Trophoblast cell (in vitro differentiated cells and primary cell): ENCODE results near the gene SYNGR3.

Source experiments
- DNase-seq, 2 donors: peaks; one replicate each; pipeline ENCODE4 v3.0.0-alpha.2; 2016
- H2AFZ ChIP-seq: 2 replicates; pipeline ENCODE4 v1.6.1; 2013; ENCODE audit warnings: low read length, moderate library complexity, mild to moderate bottlenecking; ENCODE audit not compliant: insufficient read depth, poor library complexity
- H2AK5ac ChIP-seq: 2 replicates; pipeline ENCODE4 v1.6.1; 2013; ENCODE audit warnings: mild to moderate bottlenecking, low read length
- H2BK120ac ChIP-seq: 2 replicates; pipeline ENCODE4 v1.6.1; 2013; ENCODE audit warnings: low read length, mild to moderate bottlenecking, moderate library complexity; ENCODE audit not compliant: insufficient read depth, poor library complexity
- H2BK12ac ChIP-seq: 2 replicates; pipeline ENCODE4 v1.6.1; 2013; ENCODE audit warnings: mild to moderate bottlenecking, low read length, moderate library complexity
- H2BK5ac ChIP-seq: 2 replicates; pipeline ENCODE4 v1.6.1; 2013; ENCODE audit warnings: low read length, low read depth, moderate library complexity, mild to moderate bottlenecking; ENCODE audit not compliant: poor library complexity
- H3K14ac ChIP-seq: 2 replicates; pipeline ENCODE4 v1.6.1; 2013; ENCODE audit warnings: mild to moderate bottlenecking, low read length
- H3K18ac ChIP-seq: 2 replicates; pipeline ENCODE4 v1.6.1; 2013; ENCODE audit warnings: mild to moderate bottlenecking, low read length
- H3K23ac ChIP-seq: 2 replicates; pipeline ENCODE4 v1.6.1; 2013; ENCODE audit warnings: low read length
- H3K27ac ChIP-seq: 2 replicates; pipeline ENCODE4 v1.5.1; 2013; ENCODE audit warnings: low read depth, mild to moderate bottlenecking, inconsistent platforms, low read length, moderate library complexity
- H3K27me3 ChIP-seq: 2 replicates; pipeline ENCODE4 v1.6.1; 2013; ENCODE audit warnings: inconsistent platforms, mild to moderate bottlenecking, low read length, moderate library complexity; ENCODE audit not compliant: insufficient read depth
- H3K36me3 ChIP-seq, 2 experiments: 1 replicate in 1 of 2; 2 replicates in 1 of 2; pipeline ENCODE4 v1.6.1; 2013; ENCODE audit warnings: low read length in 2 of 2, mild to moderate bottlenecking in 2 of 2, moderate library complexity in 1 of 2; ENCODE audit not compliant: insufficient read depth in 2 of 2, control insufficient read depth in 1 of 2
- H3K4ac ChIP-seq: 2 replicates; pipeline ENCODE4 v1.6.1; 2013; ENCODE audit warnings: low read depth, mild to moderate bottlenecking, low read length, moderate library complexity
- H3K4me1 ChIP-seq, 2 experiments: 1 replicate in 1 of 2; 2 replicates in 1 of 2; pipeline ENCODE4 v1.6.1; 2013; ENCODE audit warnings: low read length in 2 of 2, mild to moderate bottlenecking in 2 of 2, moderate library complexity in 1 of 2; ENCODE audit not compliant: insufficient read depth in 2 of 2, control insufficient read depth in 1 of 2
- H3K4me2 ChIP-seq: 2 replicates; pipeline ENCODE4 v1.6.1; 2013; ENCODE audit warnings: inconsistent platforms, mild to moderate bottlenecking, low read length, moderate library complexity
- H3K4me3 ChIP-seq: 2 replicates; pipeline ENCODE4 v1.5.1; 2013; ENCODE audit warnings: mild to moderate bottlenecking, low read depth, low read length, inconsistent platforms
- H3K79me1 ChIP-seq: one replicate; pipeline ENCODE4 v1.6.1; 2013; ENCODE audit warnings: low read length
- H3K79me2 ChIP-seq: 2 replicates; pipeline ENCODE4 v1.6.1; 2013; ENCODE audit warnings: low read length, mild to moderate bottlenecking; ENCODE audit not compliant: control insufficient read depth, insufficient read depth, poor library complexity
- H3K9ac ChIP-seq: 2 replicates; pipeline ENCODE4 v1.6.1; 2013; ENCODE audit warnings: mild to moderate bottlenecking, low read length
- H3K9me3 ChIP-seq: 2 replicates; pipeline ENCODE4 v1.6.1; 2013; ENCODE audit warnings: low read depth, mild to moderate bottlenecking, control low read depth, inconsistent platforms, low read length; ENCODE audit not compliant: insufficient read depth
- H4K12ac ChIP-seq: 2 replicates; pipeline ENCODE4 v1.6.1; 2013; ENCODE audit warnings: low read depth, mild to moderate bottlenecking, low read length, moderate library complexity
- H4K8ac ChIP-seq: 2 replicates; pipeline ENCODE4 v1.6.1; 2013; ENCODE audit warnings: low read depth, mild to moderate bottlenecking, low read length, moderate library complexity
- H4K91ac ChIP-seq: one replicate; pipeline ENCODE4 v1.6.1; 2013; ENCODE audit warnings: low read depth, mild to moderate bottlenecking, low read length, moderate library complexity
- WGBS: extraction: QIAGEN DNeasy Blood & Tissue Kit; methylation state at CpG from one replicate; pipeline ENCODE4 v1.1.7; 2013; ENCODE audit warnings: missing lambda C conversion rate; ENCODE audit not compliant: insufficient read length, insufficient coverage; ENCODE audit errors: extremely low coverage; 5-methylcytosine and 5-hydroxymethylcytosine counted together

Gene SYNGR3

DNA sequence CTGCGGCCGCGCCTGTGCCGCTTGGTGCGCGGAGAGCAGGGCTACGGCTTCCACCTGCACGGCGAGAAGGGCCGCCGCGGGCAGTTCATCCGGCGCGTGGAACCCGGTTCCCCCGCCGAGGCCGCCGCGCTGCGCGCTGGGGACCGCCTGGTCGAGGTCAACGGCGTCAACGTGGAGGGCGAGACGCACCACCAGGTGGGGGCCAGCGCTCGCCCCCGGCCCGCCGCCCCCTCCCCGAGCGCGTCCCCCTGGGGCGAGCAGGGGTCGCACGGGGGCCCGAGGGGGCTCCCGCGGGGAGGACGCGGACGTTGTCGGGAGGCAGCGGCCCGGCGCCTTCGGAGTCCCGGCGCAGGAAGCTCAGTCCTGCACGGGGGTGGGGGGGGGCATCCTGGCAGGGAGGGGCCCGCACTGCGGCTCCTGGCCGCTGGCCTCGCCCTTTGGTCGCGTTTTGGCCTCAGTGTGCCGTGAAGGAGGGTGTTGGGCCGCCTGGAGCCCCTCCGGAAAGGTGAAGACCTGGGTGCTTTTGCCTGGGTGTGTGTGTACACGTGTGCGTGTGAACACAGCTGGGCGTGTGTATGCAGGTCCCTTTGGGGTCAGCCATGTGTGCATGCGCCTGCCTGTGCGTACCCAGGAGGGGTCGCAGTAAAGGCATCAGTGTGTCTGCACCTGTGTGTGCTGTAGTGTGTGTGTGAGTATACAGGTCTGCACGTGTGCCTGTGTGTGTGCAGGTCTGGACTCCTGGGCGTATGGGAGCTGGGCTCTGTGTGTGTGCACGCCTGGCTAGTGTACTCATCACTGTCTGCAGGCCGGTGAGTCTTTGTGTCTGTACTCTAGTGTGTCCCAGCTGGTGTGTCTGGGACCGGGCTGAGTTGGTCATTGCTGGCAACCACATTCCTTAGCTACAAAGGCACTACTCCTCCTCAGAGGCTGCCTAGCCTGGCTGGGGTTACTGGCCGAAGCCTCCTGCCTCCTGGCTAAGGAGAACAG, 37.5 kb downstream of the SYNGR3 start:
- no peak overlapping the region for H2BK120ac ChIP-seq
- peak overlapping the region; percentile 16 for H2BK12ac ChIP-seq
- no peak overlapping the region for H2AK5ac ChIP-seq
- H3K18ac ChIP-seq, result peak overlapping the region; percentile 36
- peaks cover 5 to 8% of the 10 kb centered on the region in 2 experiments for H3K36me3 ChIP-seq
- no peak overlapping the region for H2BK5ac ChIP-seq
- peak overlapping the region; percentile 57 for H3K4me3 ChIP-seq
- peaks cover 3% of the 10 kb centered on the region for H3K9me3 ChIP-seq
- peak overlapping the region; percentile 3 for H3K23ac ChIP-seq
- peak overlapping the region; percentile 34 for H3K14ac ChIP-seq
- peak overlapping the region; percentile 77 for H3K4me2 ChIP-seq
- no peak overlapping the region for H4K12ac ChIP-seq
- H2AFZ ChIP-seq, result no peak overlapping the region
- H3K79me2 ChIP-seq, result peaks cover 3% of the 10 kb centered on the region
- no peaks in the 10 kb centered on the region for H3K27me3 ChIP-seq
- peak overlapping the region; percentile 34 for H4K91ac ChIP-seq
- WGBS, result no CpG with 5 or more reads among the region's 76 CpGs
- no peak overlapping the region for H3K4ac ChIP-seq
- no peak overlapping the region for H3K9ac ChIP-seq
- H3K79me1 ChIP-seq, result peaks cover 18% of the 10 kb centered on the region
- no peak for DNase-seq
- H3K27ac ChIP-seq, result no peak overlapping the region
- no peak overlapping the region for H4K8ac ChIP-seq
- peaks cover 17 to 24% of the 10 kb centered on the region in 2 experiments for H3K4me1 ChIP-seq

DNA sequence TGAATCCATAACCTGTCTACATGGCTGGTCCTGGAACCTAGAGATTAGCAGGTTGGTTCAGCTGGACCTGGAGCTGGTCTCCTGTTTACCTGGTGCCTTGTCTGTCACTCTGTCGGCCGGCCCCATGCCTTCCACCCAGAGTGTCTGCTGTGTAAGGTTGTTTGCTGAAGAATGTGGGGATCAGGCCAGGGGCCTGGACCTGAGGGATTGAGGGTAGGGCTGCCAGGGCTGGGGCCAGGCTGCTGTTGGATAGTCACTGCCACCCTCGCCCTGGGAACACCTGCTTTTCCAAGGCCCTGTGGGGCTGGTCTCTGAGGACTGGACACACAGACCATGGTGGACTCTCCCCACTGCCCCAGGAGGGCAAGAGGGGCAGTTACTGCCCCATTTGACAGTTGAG, 38.4 kb downstream of the SYNGR3 start:
- peak overlapping the region; percentile 10 for H3K18ac ChIP-seq
- no peak overlapping the region for H3K23ac ChIP-seq
- H3K4me1 ChIP-seq, result peaks cover 23 to 26% of the 10 kb centered on the region in 2 experiments
- no peak overlapping the region for H2BK5ac ChIP-seq
- peak overlapping the region; percentile 9 for H3K4me2 ChIP-seq
- H3K9me3 ChIP-seq, result peaks cover 3% of the 10 kb centered on the region
- no peak for DNase-seq
- H4K8ac ChIP-seq, result no peak overlapping the region
- H3K27me3 ChIP-seq, result no peaks in the 10 kb centered on the region
- no peaks in the 10 kb centered on the region for H3K79me2 ChIP-seq
- no peak overlapping the region for H3K4ac ChIP-seq
- WGBS, result no CpG with 5 or more reads among the region's 3 CpGs
- peak overlapping the region; percentile 16 for H2AK5ac ChIP-seq
- no peak overlapping the region for H3K27ac ChIP-seq
- H3K36me3 ChIP-seq, result peaks cover 5 to 8% of the 10 kb centered on the region in 2 experiments
- no peak overlapping the region for H4K91ac ChIP-seq
- no peak overlapping the region for H3K4me3 ChIP-seq
- H2BK120ac ChIP-seq, result no peak overlapping the region
- no peak overlapping the region for H2AFZ ChIP-seq
- no peak overlapping the region for H4K12ac ChIP-seq
- peak overlapping the region; percentile 34 for H3K14ac ChIP-seq
- peaks cover 16% of the 10 kb centered on the region for H3K79me1 ChIP-seq
- peak overlapping the region; percentile 16 for H2BK12ac ChIP-seq
- H3K9ac ChIP-seq, result no peak overlapping the region

DNA sequence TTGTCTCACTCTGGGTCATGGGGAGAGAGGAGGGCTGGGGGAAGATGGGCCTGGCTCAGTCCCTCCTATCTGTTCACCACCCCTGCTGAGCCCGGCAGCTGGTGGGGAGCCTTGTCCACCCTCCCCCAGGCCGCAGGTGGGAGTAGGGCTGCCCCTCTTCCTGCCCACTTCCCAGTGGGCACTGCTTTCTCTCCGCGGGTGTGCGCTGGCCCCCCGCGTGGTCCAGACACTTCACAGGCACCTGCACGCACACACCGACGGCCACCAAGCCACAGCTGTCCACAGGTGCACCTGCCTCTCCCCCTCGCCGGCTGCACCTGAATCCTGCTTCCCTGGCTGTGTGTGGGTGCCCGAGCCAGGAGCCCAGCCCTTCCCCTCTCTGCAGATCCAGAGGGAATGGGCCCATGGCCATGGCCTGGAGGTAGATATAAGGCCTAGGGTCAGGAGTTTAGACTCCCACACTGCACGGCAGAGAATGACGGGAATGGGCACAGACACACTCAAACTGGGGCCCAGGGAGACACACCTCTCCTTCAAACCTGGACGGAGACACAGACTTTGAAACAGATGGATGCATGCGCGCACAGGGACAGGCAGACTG, 39.0 kb downstream of the SYNGR3 start:
- peaks cover 5 to 8% of the 10 kb centered on the region in 2 experiments for H3K36me3 ChIP-seq
- WGBS, result no CpG with 5 or more reads among the region's 18 CpGs
- H3K23ac ChIP-seq, result no peak overlapping the region

DNA sequence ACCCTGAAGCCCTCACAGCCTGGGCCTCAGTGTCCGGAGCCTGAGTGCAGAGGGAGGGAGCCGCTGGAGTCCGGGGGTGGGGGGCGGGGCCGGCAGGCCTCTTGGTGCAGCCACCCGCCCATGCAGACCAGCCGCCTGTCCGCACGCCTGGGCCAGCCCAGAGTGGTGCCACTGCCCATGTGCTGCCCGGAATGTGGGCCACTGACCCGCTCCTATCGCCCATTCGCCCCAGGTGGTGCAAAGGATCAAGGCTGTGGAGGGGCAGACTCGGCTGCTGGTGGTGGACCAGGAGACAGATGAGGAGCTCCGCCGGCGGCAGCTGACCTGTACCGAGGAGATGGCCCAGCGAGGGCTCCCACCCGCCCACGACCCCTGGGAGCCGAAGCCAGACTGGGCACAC, 39.6 kb downstream of the SYNGR3 start:
- peaks cover 3% of the 10 kb centered on the region for H3K9me3 ChIP-seq
- no peak for DNase-seq
- H3K4me3 ChIP-seq, result no peak overlapping the region
- WGBS, result no CpG with 5 or more reads among the region's 22 CpGs
- no peak overlapping the region for H2BK120ac ChIP-seq
- H2BK12ac ChIP-seq, result no peak overlapping the region
- H3K14ac ChIP-seq, result no peak overlapping the region
- H3K18ac ChIP-seq, result no peak overlapping the region
- H3K79me1 ChIP-seq, result peaks cover 16% of the 10 kb centered on the region
- no peak overlapping the region for H3K27ac ChIP-seq
- H3K4ac ChIP-seq, result no peak overlapping the region
- H3K4me2 ChIP-seq, result no peak overlapping the region
- no peak overlapping the region for H4K12ac ChIP-seq
- no peak overlapping the region for H3K9ac ChIP-seq
- H3K79me2 ChIP-seq, result no peaks in the 10 kb centered on the region
- H3K4me1 ChIP-seq, result peaks cover 23 to 27% of the 10 kb centered on the region in 2 experiments
- peaks cover 5 to 8% of the 10 kb centered on the region in 2 experiments for H3K36me3 ChIP-seq
- no peak overlapping the region for H2BK5ac ChIP-seq
- H4K8ac ChIP-seq, result no peak overlapping the region
- H2AFZ ChIP-seq, result no peak overlapping the region
- H2AK5ac ChIP-seq, result no peak overlapping the region
- H3K27me3 ChIP-seq, result no peaks in the 10 kb centered on the region
- no peak overlapping the region for H3K23ac ChIP-seq
- no peak overlapping the region for H4K91ac ChIP-seq

More for the DNA sequence above, 39.0 kb downstream of the SYNGR3 start:
- Histone ChIP-seq H3K4me1 (peaks cover 25 to 26% of the 10 kb centered on the region in 2 experiments), H3K79me1 (peaks cover 16% of the 10 kb centered on the region), H2AFZ (no peak overlapping the region), H2AK5ac (no peak overlapping the region), H3K18ac (no peak overlapping the region), H3K27ac (no peak overlapping the region), H4K12ac (no peak overlapping the region), H3K9me3 (peaks cover 3% of the 10 kb centered on the region), H4K8ac (no peak overlapping the region), H3K4ac (no peak overlapping the region), H3K79me2 (no peaks in the 10 kb centered on the region), H4K91ac (no peak overlapping the region), H2BK120ac (no peak overlapping the region), H2BK12ac (no peak overlapping the region), H3K27me3 (no peaks in the 10 kb centered on the region), H3K4me2 (no peak overlapping the region), H3K14ac (no peak overlapping the region), H3K9ac (no peak overlapping the region), H3K4me3 (no peak overlapping the region), H2BK5ac (no peak overlapping the region)
- DNase-seq, result no peak
